Central memory CD8-positive, alpha-beta T cell (primary cell): ENCODE results near the gene IGFALS.

Experiments
- ATAC-seq: fragments of 150-1000 bp; cut with Tn5 transposase; replicated peaks from 2 replicates; pipeline ENCODE4 v1.10.0; 2022; ENCODE audit warnings: mild to moderate bottlenecking, moderate FRiP score, moderate number of reproducible peaks; ENCODE audit not compliant: poor library complexity, severe bottlenecking; ENCODE audit errors: extremely low read depth
- DNase-seq, 2 donors: peaks; one replicate each; pipeline ENCODE4 v3.0.0; 2021; ENCODE audit warnings: low spot score in 2 of 2
- H3K27ac Mint-ChIP-seq: one replicate; pipeline ENCODE4 v1.8.0; 2022; ENCODE audit warnings: low read depth, mild to moderate bottlenecking, moderate library complexity, mixed read lengths
- H3K27me3 Mint-ChIP-seq: one replicate; pipeline ENCODE4 v1.8.0; 2022; ENCODE audit warnings: mixed read lengths
- H3K36me3 Mint-ChIP-seq: one replicate; pipeline ENCODE4 v1.8.0; 2022; ENCODE audit warnings: mild to moderate bottlenecking, moderate library complexity, mixed read lengths; ENCODE audit not compliant: insufficient read depth
- H3K4me1 Mint-ChIP-seq: one replicate; pipeline ENCODE4 v1.8.0; 2022; ENCODE audit warnings: mixed read lengths
- H3K4me3 Mint-ChIP-seq: one replicate; pipeline ENCODE4 v1.8.0; 2022; ENCODE audit warnings: mild to moderate bottlenecking, moderate library complexity, mixed read lengths
- H3K9me3 Mint-ChIP-seq: one replicate; pipeline ENCODE4 v1.8.0; 2022; ENCODE audit warnings: mixed read lengths

Gene IGFALS

DNA sequence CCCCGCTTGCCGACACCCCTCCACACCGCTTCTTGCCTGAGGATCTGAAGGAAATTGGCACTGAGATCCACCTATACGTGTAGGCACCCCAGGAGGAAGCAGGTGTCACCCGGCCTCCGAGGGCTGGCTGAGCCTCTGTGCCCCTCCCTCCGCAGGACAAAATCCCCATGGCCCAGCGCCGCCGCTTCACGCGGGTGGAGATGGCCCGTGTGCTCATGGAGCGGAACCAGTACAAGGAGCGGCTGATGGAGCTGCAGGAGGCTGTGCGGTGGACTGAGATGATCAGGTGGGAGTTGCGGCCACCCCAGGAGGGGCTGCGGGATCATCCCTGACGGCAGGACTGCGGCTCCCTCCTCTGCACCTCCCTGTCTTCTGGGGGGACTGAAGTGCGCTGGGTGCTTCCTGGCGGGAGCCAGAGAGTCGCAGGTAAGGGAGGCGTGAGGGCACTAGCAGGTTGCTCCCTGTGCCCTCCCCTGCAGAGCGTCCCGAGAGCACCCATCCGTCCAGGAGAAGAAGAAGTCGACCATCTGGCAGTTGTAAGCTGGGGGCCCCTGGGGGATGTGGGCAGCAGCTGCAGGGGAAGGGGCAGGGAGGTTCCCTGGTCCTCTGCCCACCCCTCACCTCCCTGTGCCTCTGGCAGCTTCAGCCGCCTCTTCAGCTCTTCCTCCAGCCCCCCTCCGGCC is 31.2 kb downstream of the IGFALS start:
- Mint-ChIP-seq H3K27ac (no peak overlapping the region), H3K4me1 (peaks cover 6% of the 10 kb centered on the region), H3K27me3 (no peaks in the 10 kb centered on the region), H3K4me3 (no peak overlapping the region), H3K9me3 (no peaks in the 10 kb centered on the region), H3K36me3 (peaks cover 21% of the 10 kb centered on the region)
- DNase-seq (no peak), ATAC-seq (no peak)

DNA sequence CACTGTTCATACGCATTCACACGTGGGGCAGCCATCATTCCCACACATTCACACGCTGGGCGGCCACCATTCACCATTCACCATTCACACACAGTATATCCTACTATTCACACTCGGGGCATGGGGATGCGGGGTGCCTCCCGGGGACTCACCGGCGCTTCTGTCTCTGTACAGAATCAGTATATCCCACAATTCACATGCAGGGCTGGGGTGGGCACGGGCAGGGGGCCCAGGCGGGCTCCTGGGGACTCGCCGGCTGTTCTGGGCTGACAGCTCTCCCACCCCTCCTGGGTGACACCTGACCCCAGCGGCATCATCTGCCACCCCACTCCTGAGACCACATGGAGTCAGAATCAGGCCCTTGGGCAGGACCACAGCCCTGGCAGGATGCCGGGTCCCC is 31.8 kb downstream of the IGFALS start:
- no peaks in the 10 kb centered on the region for H3K27me3 Mint-ChIP-seq
- H3K4me1 Mint-ChIP-seq = peaks cover 8% of the 10 kb centered on the region
- no peaks in the 10 kb centered on the region for H3K9me3 Mint-ChIP-seq
- no peak for ATAC-seq
- H3K36me3 Mint-ChIP-seq = peaks cover 22% of the 10 kb centered on the region
- H3K4me3 Mint-ChIP-seq = no peak overlapping the region
- DNase-seq = no peak
- H3K27ac Mint-ChIP-seq = no peak overlapping the region

DNA sequence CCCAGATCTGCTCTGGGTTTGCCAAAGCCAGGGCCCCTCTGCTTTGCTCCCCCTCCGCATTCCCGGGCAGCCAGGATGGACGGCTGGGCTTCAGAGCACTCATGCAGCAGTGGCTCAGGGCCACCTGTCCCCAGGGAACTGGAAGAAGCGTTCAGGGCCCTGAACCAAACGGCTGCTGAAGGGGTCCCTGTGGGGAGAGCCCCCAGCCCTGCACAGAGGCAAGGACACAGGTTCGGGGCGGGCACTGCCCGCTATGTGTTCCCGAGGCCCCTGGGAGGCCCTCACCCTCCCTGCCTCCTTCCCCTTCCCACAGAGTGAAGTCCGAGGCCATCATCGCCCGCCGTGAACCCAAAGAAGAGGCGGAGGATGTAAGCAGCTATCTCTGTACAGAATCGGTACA is 32.6 kb downstream of the IGFALS start:
- Mint-ChIP-seq H3K4me3 (no peak overlapping the region), H3K9me3 (no peaks in the 10 kb centered on the region), H3K27ac (no peak overlapping the region), H3K36me3 (peaks cover 21% of the 10 kb centered on the region), H3K27me3 (no peaks in the 10 kb centered on the region), H3K4me1 (peaks cover 8% of the 10 kb centered on the region)
- ATAC-seq = no peak
- DNase-seq = no peak

DNA sequence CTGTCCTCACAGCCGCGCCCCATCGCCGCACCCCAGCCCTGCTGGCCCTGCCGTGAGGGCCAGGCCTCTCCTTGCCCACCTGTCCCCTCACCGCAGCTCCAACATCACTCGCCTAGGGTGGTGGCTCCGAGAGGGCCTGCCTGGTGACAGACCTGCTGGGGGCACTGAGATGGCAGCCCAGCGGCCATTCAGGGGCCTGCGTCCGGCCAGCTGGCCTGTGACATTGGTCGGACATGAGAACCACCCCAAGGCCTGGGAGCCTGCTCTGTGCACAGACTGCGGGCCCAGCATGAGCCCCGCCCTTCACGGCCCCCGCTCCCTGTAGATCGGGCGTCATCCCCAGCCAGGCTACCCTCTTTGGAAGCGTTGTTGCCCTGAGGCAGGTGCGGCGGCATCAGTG is 34.0 kb downstream of the IGFALS start:
- peaks cover 26% of the 10 kb centered on the region for H3K36me3 Mint-ChIP-seq
- H3K4me3 Mint-ChIP-seq = no peak overlapping the region
- no peaks in the 10 kb centered on the region for H3K27me3 Mint-ChIP-seq
- DNase-seq (no peak), ATAC-seq (no peak)
- no peaks in the 10 kb centered on the region for H3K9me3 Mint-ChIP-seq
- H3K4me1 Mint-ChIP-seq = peaks cover 8% of the 10 kb centered on the region
- H3K27ac Mint-ChIP-seq = no peak overlapping the region

DNA sequence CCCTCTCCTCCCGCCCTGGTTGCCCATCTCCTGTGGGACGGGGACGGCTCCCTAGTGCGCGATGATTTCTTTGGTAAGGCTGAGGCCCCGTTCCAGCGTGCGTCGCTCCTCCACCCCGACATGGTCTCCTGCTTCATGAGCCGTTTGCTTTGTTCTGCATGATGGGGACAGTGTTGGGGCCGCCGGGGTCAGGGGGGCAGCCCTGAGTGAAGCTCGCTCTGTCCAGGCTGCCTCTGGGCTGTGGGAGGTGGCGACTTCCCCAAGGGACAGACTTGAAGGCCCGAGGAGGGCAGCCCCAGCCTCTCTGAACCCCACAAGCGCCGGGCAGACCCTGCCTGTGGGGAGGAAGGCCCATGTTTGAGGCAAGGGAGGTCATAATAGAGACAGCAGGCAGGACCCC is 34.6 kb downstream of the IGFALS start:
- DNase-seq (no peak), ATAC-seq (no peak)
- Mint-ChIP-seq H3K27me3 (no peaks in the 10 kb centered on the region), H3K27ac (no peak overlapping the region), H3K4me3 (no peak overlapping the region), H3K4me1 (peaks cover 8% of the 10 kb centered on the region), H3K36me3 (peaks cover 24% of the 10 kb centered on the region), H3K9me3 (no peaks in the 10 kb centered on the region)

DNA sequence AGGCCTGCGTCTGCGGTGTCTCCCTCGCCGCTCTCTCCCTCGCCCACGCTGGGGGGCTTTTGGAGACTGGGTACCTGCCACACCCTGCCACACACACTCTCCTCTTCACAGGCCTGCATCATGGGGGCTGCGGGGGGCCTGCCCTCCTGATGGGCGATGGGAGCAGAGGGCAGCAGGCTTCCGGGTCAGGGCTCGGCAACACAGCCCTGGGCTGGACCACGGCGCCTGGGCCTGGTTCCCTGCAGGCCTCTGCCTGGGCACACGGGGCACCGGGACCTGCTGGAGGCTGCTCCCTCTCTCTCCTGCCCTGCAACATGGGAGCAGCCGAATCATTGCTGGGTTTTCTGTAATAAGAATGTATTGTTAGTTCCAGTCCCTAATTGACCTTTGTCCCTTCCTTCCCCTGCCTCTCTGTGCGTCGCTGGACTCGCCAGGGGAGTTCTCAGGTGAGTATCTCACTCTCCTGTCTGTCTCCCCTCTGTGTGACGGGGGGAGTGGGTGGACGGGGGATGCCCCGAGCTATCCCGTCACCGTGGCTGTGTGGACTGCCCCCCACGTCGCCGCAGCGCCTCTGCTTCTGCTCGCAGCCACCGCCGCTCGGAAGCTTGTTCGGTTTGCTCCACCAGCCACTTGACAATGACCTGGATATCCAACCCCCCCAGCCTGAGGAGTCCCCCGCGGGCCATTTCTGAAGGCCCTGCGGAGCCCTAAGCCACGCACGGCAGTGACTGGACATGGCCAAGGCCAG is 35.6 kb downstream of the IGFALS start:
- Mint-ChIP-seq H3K27ac (peak overlapping the region; percentile 53), H3K4me3 (no peak overlapping the region), H3K4me1 (peaks cover 8% of the 10 kb centered on the region), H3K9me3 (no peaks in the 10 kb centered on the region), H3K36me3 (peaks cover 24% of the 10 kb centered on the region), H3K27me3 (no peaks in the 10 kb centered on the region)
- DNase-seq (no peak), ATAC-seq (no peak)

DNA sequence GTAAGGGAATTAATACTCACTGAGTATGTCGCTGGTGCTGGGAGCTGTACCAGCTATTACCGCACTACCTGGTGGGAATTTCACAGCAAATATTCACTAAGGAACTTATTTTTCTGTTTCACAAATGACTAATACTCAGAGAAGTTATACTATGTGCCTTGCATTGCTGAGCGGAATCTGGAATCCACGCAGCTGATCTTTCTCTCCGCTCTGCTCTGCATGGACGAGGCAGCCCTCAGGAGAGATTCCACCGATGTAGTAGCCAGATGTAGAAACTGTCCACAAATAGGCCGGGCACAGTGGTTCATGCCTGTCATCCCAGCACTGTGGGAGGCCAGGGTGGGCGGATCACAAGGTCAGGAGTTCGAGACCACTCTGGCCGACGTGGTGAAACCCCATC is 39.3 kb downstream of the IGFALS start:
- no peak overlapping the region for H3K4me3 Mint-ChIP-seq
- H3K9me3 Mint-ChIP-seq = no peaks in the 10 kb centered on the region
- H3K27ac Mint-ChIP-seq = no peak overlapping the region
- DNase-seq (no peak), ATAC-seq (no peak)
- peaks cover 8% of the 10 kb centered on the region for H3K4me1 Mint-ChIP-seq
- H3K27me3 Mint-ChIP-seq = no peaks in the 10 kb centered on the region
- peaks cover 34% of the 10 kb centered on the region for H3K36me3 Mint-ChIP-seq

DNA sequence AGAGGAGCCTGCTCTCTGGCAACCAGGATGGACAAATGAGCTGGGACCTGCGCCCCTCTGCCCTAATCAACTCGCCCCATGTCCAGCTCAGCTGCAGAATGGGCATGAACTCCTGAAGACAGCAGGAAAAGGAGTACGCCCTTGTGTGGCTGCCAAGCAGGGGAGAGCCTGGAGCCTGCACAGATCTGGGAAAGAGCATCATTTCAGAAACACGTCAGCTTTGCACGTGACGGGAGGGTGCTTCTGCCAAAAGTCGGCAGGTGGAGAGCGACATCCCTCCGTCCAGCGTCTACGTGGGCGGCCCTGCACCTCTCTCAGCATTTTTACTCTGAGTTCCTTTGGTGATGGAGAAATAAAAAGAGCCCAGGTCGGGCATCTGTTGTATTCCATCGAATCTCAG is 40.7 kb downstream of the IGFALS start:
- Mint-ChIP-seq H3K27ac (no peak overlapping the region), H3K27me3 (no peaks in the 10 kb centered on the region), H3K4me3 (no peak overlapping the region), H3K36me3 (peaks cover 35% of the 10 kb centered on the region), H3K4me1 (peaks cover 7% of the 10 kb centered on the region), H3K9me3 (no peaks in the 10 kb centered on the region)
- ATAC-seq (no peak), DNase-seq (no peak)

DNA sequence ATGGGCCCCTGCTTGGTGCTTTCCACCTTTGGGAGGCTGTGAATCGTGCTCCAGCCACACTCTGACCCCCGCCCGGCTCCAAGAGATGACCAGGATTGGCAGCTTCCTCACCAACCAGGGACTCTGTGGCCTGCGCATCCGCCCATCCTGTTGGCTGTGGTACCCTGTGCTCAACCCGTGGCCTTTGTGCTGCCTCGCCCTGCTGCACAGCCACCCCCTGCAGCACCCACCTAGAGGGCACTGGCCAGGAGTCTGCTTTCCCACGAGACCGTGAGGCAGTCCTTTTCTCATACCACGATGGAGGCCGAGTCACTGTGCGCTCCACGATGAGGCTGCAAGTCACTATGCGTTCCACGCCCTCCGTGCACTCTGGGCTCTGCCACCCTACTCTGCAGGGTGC is 41.6 kb downstream of the IGFALS start:
- no peaks in the 10 kb centered on the region for H3K27me3 Mint-ChIP-seq
- H3K9me3 Mint-ChIP-seq = no peaks in the 10 kb centered on the region
- ATAC-seq = no peak
- peaks cover 37% of the 10 kb centered on the region for H3K36me3 Mint-ChIP-seq
- no peak for DNase-seq
- no peaks in the 10 kb centered on the region for H3K4me1 Mint-ChIP-seq
- no peak overlapping the region for H3K27ac Mint-ChIP-seq
- H3K4me3 Mint-ChIP-seq = no peak overlapping the region

DNA sequence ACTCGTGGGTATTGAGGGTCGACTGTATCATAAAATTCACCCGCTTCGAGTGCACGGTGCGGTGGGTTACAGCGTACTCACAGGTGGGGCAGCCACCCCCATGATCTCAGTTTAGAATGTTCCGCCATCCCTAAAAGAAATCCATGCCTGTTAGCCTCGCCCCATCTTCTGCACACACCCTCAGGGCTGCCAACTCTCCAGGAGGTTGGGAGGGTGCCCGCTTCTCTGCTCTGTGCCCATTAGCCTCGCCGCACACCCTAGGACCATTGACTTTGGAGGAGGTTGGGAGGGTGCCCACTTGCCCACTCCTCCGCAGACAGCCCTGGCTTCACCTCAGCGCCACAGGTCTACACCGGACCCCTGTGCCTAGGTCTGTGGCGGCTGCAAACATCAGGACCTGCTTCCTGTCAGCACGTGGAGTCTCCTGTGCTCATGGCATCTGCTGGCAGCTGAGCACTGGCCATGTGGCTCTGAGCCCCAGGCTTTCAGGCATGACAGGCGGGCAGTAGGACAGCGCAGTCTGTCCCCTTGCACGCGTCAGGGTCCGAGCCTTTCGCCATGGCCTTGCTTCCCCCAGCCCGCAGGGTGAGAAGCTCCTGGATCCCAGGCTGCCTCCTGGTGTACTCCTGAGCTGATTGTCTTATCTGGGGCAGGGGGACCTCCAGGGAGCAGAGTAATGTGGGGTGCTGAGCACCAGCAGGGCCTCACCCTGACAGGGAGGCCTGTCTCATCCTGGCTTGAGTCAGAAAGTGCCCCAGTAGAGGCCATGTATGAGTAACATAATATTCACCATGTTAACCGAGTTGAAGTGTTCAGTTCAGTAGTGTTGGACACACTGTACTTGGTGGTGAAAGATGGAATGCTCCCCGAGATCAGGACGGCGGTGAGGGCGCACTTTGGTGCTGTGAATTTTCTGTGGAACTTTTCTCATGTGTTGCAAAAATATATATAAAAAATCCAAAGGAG is 44.1 kb downstream of the IGFALS start:
- Mint-ChIP-seq H3K27ac (no peak overlapping the region), H3K4me3 (no peak overlapping the region), H3K4me1 (no peaks in the 10 kb centered on the region), H3K36me3 (peaks cover 34% of the 10 kb centered on the region), H3K9me3 (no peaks in the 10 kb centered on the region), H3K27me3 (no peaks in the 10 kb centered on the region)
- ATAC-seq (no peak), DNase-seq (no peak)

DNA sequence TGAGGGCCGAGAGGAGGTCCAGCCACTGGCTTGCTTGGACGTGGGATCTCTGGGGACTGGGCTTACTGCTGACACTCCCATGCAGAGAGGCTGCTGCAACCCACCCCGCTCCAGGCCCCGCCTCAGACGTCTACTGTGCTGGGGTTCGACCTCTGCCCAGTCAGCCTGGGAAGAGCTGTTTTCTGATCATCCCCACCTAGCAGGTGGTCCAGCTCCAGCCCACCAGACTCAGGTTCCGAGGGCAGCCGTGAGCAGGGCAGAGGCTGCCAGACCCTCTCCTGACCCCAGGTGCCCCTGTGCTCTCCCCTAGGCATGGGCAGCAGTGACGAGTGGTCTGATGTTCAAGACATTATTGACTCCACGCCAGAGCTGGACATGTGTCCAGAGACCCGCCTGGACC is 45.6 kb downstream of the IGFALS start:
- Mint-ChIP-seq H3K4me3 (no peak overlapping the region), H3K27ac (no peak overlapping the region), H3K27me3 (no peaks in the 10 kb centered on the region), H3K9me3 (no peaks in the 10 kb centered on the region), H3K4me1 (no peaks in the 10 kb centered on the region), H3K36me3 (peaks cover 36% of the 10 kb centered on the region)
- ATAC-seq (no peak), DNase-seq (no peak)

DNA sequence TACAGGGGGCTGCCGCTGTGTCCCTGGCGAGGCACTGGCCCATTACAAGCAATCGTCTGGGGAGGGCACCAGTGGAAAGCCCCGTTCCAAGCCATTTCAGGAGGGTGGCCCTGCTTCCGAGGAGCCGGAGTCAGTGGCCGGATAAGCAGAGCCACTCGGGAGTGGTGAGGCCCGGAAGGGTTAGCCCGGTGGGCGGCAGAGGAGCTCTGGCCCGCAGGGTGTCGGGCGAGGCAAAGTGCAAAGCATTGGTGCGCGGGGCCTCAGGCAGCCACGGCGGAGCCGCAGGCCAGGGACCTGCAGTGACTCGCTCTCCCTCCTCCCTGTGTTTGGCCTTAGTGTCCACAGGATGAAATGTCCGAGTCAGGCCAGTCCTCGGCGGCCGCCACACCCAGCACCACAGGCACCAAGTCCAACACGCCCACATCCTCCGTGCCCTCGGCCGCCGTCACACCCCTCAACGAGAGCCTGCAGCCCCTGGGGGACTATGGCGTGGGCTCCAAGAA is 46.8 kb downstream of the IGFALS start:
- no peak overlapping the region for H3K4me3 Mint-ChIP-seq

More for the DNA sequence above, 46.8 kb downstream of the IGFALS start:
- ATAC-seq = no peak
- Mint-ChIP-seq H3K4me1 (no peaks in the 10 kb centered on the region), H3K27ac (no peak overlapping the region), H3K36me3 (peaks cover 35% of the 10 kb centered on the region), H3K27me3 (no peaks in the 10 kb centered on the region), H3K9me3 (no peaks in the 10 kb centered on the region)
- no peak for DNase-seq
